ENCODE measurements around the gene MYEOV.

MYEOV gene

GRCh38 chr11:69302447-69303020 lies 8.6 kb downstream of the MYEOV start:
- H3K4me3 ChIP-seq (ENCODE audit: low read length): no peak overlapping the region
- H3K18ac ChIP-seq (ENCODE audit: low read length): no peak overlapping the region
- H3K4ac ChIP-seq (ENCODE audit: low read depth, low read length): no peak overlapping the region
- no peak overlapping the region for H2AK5ac ChIP-seq (ENCODE audit: low read length)
- no peak overlapping the region for H3K4me2 ChIP-seq (ENCODE audit: low read length)
- no peak overlapping the region for H3K23ac ChIP-seq (ENCODE audit: low read length)
- no peaks in the 10 kb centered on the region for H3K79me1 ChIP-seq (ENCODE audit: low read length)
- H3K4me1 ChIP-seq (ENCODE audit: control insufficient read depth, low read depth, low read length): no peaks in the 10 kb centered on the region
- H3K56ac ChIP-seq (ENCODE audit: low read length): no peak overlapping the region
- WGBS (ENCODE audit: extremely low coverage, insufficient coverage, low lambda C conversion rate): no CpG with 5 or more reads among the region's 8 CpGs
- no peak for DNase-seq
- no peak overlapping the region for H4K8ac ChIP-seq (ENCODE audit: low read depth, low read length)
- H3K27me3 ChIP-seq (ENCODE audit: insufficient read depth, low read length, poor library complexity): no peaks in the 10 kb centered on the region
- no peak overlapping the region for H2BK120ac ChIP-seq (ENCODE audit: low read depth, low read length)
- H2BK15ac ChIP-seq (replicated peaks; ENCODE audit: low read depth): no peak overlapping the region
- H2BK5ac ChIP-seq (ENCODE audit: low read length): no peak overlapping the region
- no peak overlapping the region for H3K9ac ChIP-seq (ENCODE audit: low read length)
- no peaks in the 10 kb centered on the region for H3K79me2 ChIP-seq (ENCODE audit: control insufficient read depth, insufficient read depth, low read length)
- no peak overlapping the region for H3K27ac ChIP-seq (ENCODE audit: low read depth, low read length)
- H3K36me3 ChIP-seq (ENCODE audit: control insufficient read depth, insufficient read depth, low read length): no peaks in the 10 kb centered on the region
- no peak overlapping the region for H4K5ac ChIP-seq (ENCODE audit: low read length)

- no peak overlapping the region for H2BK15ac ChIP-seq (replicated peaks; ENCODE audit: low read depth)
- no peak overlapping the region for H3K56ac ChIP-seq (ENCODE audit: low read length)
- no peak overlapping the region for H2BK5ac ChIP-seq (ENCODE audit: low read length)
- H3K4me1 ChIP-seq (ENCODE audit: control insufficient read depth, low read depth, low read length): no peaks in the 10 kb centered on the region
- no peak overlapping the region for H3K23ac ChIP-seq (ENCODE audit: low read length)
- no peak overlapping the region for H2AK5ac ChIP-seq (ENCODE audit: low read length)
- no peaks in the 10 kb centered on the region for H3K27me3 ChIP-seq (ENCODE audit: insufficient read depth, low read length, poor library complexity)
- H4K8ac ChIP-seq (ENCODE audit: low read depth, low read length): no peak overlapping the region
- H3K79me1 ChIP-seq (ENCODE audit: low read length): no peaks in the 10 kb centered on the region
- no CpG with 5 or more reads among the region's 18 CpGs for WGBS (ENCODE audit: extremely low coverage, insufficient coverage, low lambda C conversion rate)
- no peak overlapping the region for H3K9ac ChIP-seq (ENCODE audit: low read length)
- no peak overlapping the region for H2BK120ac ChIP-seq (ENCODE audit: low read depth, low read length)
- no peaks in the 10 kb centered on the region for H3K79me2 ChIP-seq (ENCODE audit: control insufficient read depth, insufficient read depth, low read length)
- H3K4me2 ChIP-seq (ENCODE audit: low read length): no peak overlapping the region
- H3K4me3 ChIP-seq (ENCODE audit: low read length): no peak overlapping the region
- H3K18ac ChIP-seq (ENCODE audit: low read length): no peak overlapping the region
- no peak overlapping the region for H4K5ac ChIP-seq (ENCODE audit: low read length)
- H3K36me3 ChIP-seq (ENCODE audit: control insufficient read depth, insufficient read depth, low read length): no peaks in the 10 kb centered on the region
- no peak for DNase-seq
- no peak overlapping the region for H3K4ac ChIP-seq (ENCODE audit: low read depth, low read length)
- H3K27ac ChIP-seq (ENCODE audit: low read depth, low read length): no peak overlapping the region
These were observed 9.5 kb downstream of the MYEOV start for GRCh38 chr11:69303427-69303826.

GRCh38 chr11:69304258-69304657 lies 10.3 kb downstream of the MYEOV start:
- Histone ChIP-seq H3K4me3 (ENCODE audit: low read length) (no peak overlapping the region), H3K27me3 (ENCODE audit: insufficient read depth, low read length, poor library complexity) (no peaks in the 10 kb centered on the region), H3K56ac (ENCODE audit: low read length) (no peak overlapping the region), H2BK5ac (ENCODE audit: low read length) (no peak overlapping the region), H3K79me1 (ENCODE audit: low read length) (no peaks in the 10 kb centered on the region), H3K36me3 (ENCODE audit: control insufficient read depth, insufficient read depth, low read length) (no peaks in the 10 kb centered on the region), H3K4me1 (ENCODE audit: control insufficient read depth, low read depth, low read length) (no peaks in the 10 kb centered on the region), H3K18ac (ENCODE audit: low read length) (no peak overlapping the region), H4K5ac (ENCODE audit: low read length) (no peak overlapping the region), H2BK15ac (replicated peaks; ENCODE audit: low read depth) (no peak overlapping the region), H2AK5ac (ENCODE audit: low read length) (no peak overlapping the region), H2BK120ac (ENCODE audit: low read depth, low read length) (no peak overlapping the region), H4K8ac (ENCODE audit: low read depth, low read length) (no peak overlapping the region), H3K4ac (ENCODE audit: low read depth, low read length) (no peak overlapping the region), H3K4me2 (ENCODE audit: low read length) (no peak overlapping the region), H3K79me2 (ENCODE audit: control insufficient read depth, insufficient read depth, low read length) (no peaks in the 10 kb centered on the region), H3K9ac (ENCODE audit: low read length) (no peak overlapping the region), H3K23ac (ENCODE audit: low read length) (no peak overlapping the region), H3K27ac (ENCODE audit: low read depth, low read length) (no peak overlapping the region)
- DNase-seq: no peak
- WGBS (ENCODE audit: extremely low coverage, insufficient coverage, low lambda C conversion rate): no CpG with 5 or more reads among the region's 1 CpG

GRCh38 chr11:69304686-69305085 lies 10.7 kb downstream of the MYEOV start:
- no peak overlapping the region for H2BK15ac ChIP-seq (replicated peaks; ENCODE audit: low read depth)
- H3K4ac ChIP-seq (ENCODE audit: low read depth, low read length): no peak overlapping the region
- H3K18ac ChIP-seq (ENCODE audit: low read length): no peak overlapping the region
- no peak overlapping the region for H2AK5ac ChIP-seq (ENCODE audit: low read length)
- H4K8ac ChIP-seq (ENCODE audit: low read depth, low read length): no peak overlapping the region
- no peak overlapping the region for H3K9ac ChIP-seq (ENCODE audit: low read length)
- no peaks in the 10 kb centered on the region for H3K27me3 ChIP-seq (ENCODE audit: insufficient read depth, low read length, poor library complexity)
- WGBS (ENCODE audit: extremely low coverage, insufficient coverage, low lambda C conversion rate): no CpG with 5 or more reads among the region's 6 CpGs
- H3K56ac ChIP-seq (ENCODE audit: low read length): no peak overlapping the region
- no peak overlapping the region for H2BK120ac ChIP-seq (ENCODE audit: low read depth, low read length)
- no peak for DNase-seq
- H3K27ac ChIP-seq (ENCODE audit: low read depth, low read length): no peak overlapping the region
- H3K23ac ChIP-seq (ENCODE audit: low read length): no peak overlapping the region
- H3K4me1 ChIP-seq (ENCODE audit: control insufficient read depth, low read depth, low read length): no peaks in the 10 kb centered on the region
- no peak overlapping the region for H3K4me3 ChIP-seq (ENCODE audit: low read length)
- no peak overlapping the region for H3K4me2 ChIP-seq (ENCODE audit: low read length)
- H4K5ac ChIP-seq (ENCODE audit: low read length): no peak overlapping the region
- H3K79me1 ChIP-seq (ENCODE audit: low read length): no peaks in the 10 kb centered on the region
- H3K79me2 ChIP-seq (ENCODE audit: control insufficient read depth, insufficient read depth, low read length): no peaks in the 10 kb centered on the region
- H2BK5ac ChIP-seq (ENCODE audit: low read length): no peak overlapping the region
- no peaks in the 10 kb centered on the region for H3K36me3 ChIP-seq (ENCODE audit: control insufficient read depth, insufficient read depth, low read length)

- Histone ChIP-seq H2BK15ac (replicated peaks; ENCODE audit: low read depth) (no peak overlapping the region), H2BK5ac (ENCODE audit: low read length) (no peak overlapping the region), H3K4me1 (ENCODE audit: control insufficient read depth, low read depth, low read length) (no peaks in the 10 kb centered on the region), H3K18ac (ENCODE audit: low read length) (no peak overlapping the region), H2BK120ac (ENCODE audit: low read depth, low read length) (no peak overlapping the region), H4K5ac (ENCODE audit: low read length) (no peak overlapping the region), H3K79me1 (ENCODE audit: low read length) (no peaks in the 10 kb centered on the region), H3K36me3 (ENCODE audit: control insufficient read depth, insufficient read depth, low read length) (no peaks in the 10 kb centered on the region), H3K56ac (ENCODE audit: low read length) (no peak overlapping the region), H3K4me3 (ENCODE audit: low read length) (no peak overlapping the region), H3K27me3 (ENCODE audit: insufficient read depth, low read length, poor library complexity) (no peaks in the 10 kb centered on the region), H3K23ac (ENCODE audit: low read length) (no peak overlapping the region), H3K9ac (ENCODE audit: low read length) (no peak overlapping the region), H3K4me2 (ENCODE audit: low read length) (no peak overlapping the region), H3K4ac (ENCODE audit: low read depth, low read length) (no peak overlapping the region), H4K8ac (ENCODE audit: low read depth, low read length) (no peak overlapping the region), H2AK5ac (ENCODE audit: low read length) (no peak overlapping the region), H3K27ac (ENCODE audit: low read depth, low read length) (no peak overlapping the region), H3K79me2 (ENCODE audit: control insufficient read depth, insufficient read depth, low read length) (no peaks in the 10 kb centered on the region)
- WGBS (ENCODE audit: extremely low coverage, insufficient coverage, low lambda C conversion rate): no CpG with 5 or more reads among the region's 11 CpGs
- no peak for DNase-seq
These were observed 12.1 kb downstream of the MYEOV start for GRCh38 chr11:69305885-69306540.

- H2BK120ac ChIP-seq (ENCODE audit: low read depth, low read length): no peak overlapping the region
- no peak overlapping the region for H3K27ac ChIP-seq (ENCODE audit: low read depth, low read length)
- no peak overlapping the region for H3K18ac ChIP-seq (ENCODE audit: low read length)
- no peaks in the 10 kb centered on the region for H3K79me1 ChIP-seq (ENCODE audit: low read length)
- no peak overlapping the region for H3K9ac ChIP-seq (ENCODE audit: low read length)
- H3K4me3 ChIP-seq (ENCODE audit: low read length): no peak overlapping the region
- no peak overlapping the region for H3K23ac ChIP-seq (ENCODE audit: low read length)
- no peaks in the 10 kb centered on the region for H3K79me2 ChIP-seq (ENCODE audit: control insufficient read depth, insufficient read depth, low read length)
- no peak overlapping the region for H2BK15ac ChIP-seq (replicated peaks; ENCODE audit: low read depth)
- DNase-seq: no peak
- H3K27me3 ChIP-seq (ENCODE audit: insufficient read depth, low read length, poor library complexity): no peaks in the 10 kb centered on the region
- H2BK5ac ChIP-seq (ENCODE audit: low read length): no peak overlapping the region
- H3K4me2 ChIP-seq (ENCODE audit: low read length): no peak overlapping the region
- H3K36me3 ChIP-seq (ENCODE audit: control insufficient read depth, insufficient read depth, low read length): no peaks in the 10 kb centered on the region
- no peak overlapping the region for H3K56ac ChIP-seq (ENCODE audit: low read length)
- H3K4ac ChIP-seq (ENCODE audit: low read depth, low read length): no peak overlapping the region
- no peak overlapping the region for H4K8ac ChIP-seq (ENCODE audit: low read depth, low read length)
- no peaks in the 10 kb centered on the region for H3K4me1 ChIP-seq (ENCODE audit: control insufficient read depth, low read depth, low read length)
- WGBS (ENCODE audit: extremely low coverage, insufficient coverage, low lambda C conversion rate): no CpG with 5 or more reads among the region's 5 CpGs
- no peak overlapping the region for H2AK5ac ChIP-seq (ENCODE audit: low read length)
- H4K5ac ChIP-seq (ENCODE audit: low read length): no peak overlapping the region
These were observed 12.9 kb downstream of the MYEOV start for GRCh38 chr11:69306821-69307220.

Data from mesendoderm (in vitro differentiated cells).